Panc1 (cell line): Measurements from ENCODE around the gene SPACA7. TPM values are rescaled to one million over a fixed set of nuclear protein-coding genes. Genes with fewer than 3 reads are reported as not detected.

Experiments
- ATAC-seq: fragments of 200-7000 bp; cut with Tn5 transposase; 2 replicates; pipeline ENCODE4 v1.9.1; 2020; ENCODE audit warnings: mild to moderate bottlenecking, moderate library complexity
- BruUV-seq: library from RNA; stranded (reverse); fragments of 400-500 nt; replicated peaks from 2 replicates; lab custom pipeline; 2021; lab: Mats Ljungman, UMichigan
- CTCF ChIA-PET: fragments of 300-600 bp; sonication (Branson Sonifier 250); formaldehyde crosslinking; loops from one replicate; lab custom pipeline; 2022; ENCODE audit warnings: antibody characterized with exemption; lab: Charles Lee
- POLR2A ChIA-PET: fragments of 300-600 bp; sonication (Branson Sonifier 250); formaldehyde crosslinking; loops from one replicate; lab custom pipeline; 2022; ENCODE audit warnings: antibody characterized with exemption; lab: Charles Lee
- DNase-seq: peaks from one replicate; pipeline ENCODE4 v3.0.0-alpha.2; 2010; ENCODE audit warnings: low read depth, low spot score
- H3K27ac ChIP-seq: 2 replicates; pipeline ENCODE4 v1.5.1; 2011; ENCODE audit warnings: mild to moderate bottlenecking, low read length, inconsistent platforms
- H3K27me3 ChIP-seq: fragments of 200-500 bp; sonication (Bioruptor generic); 2 replicates; pipeline ENCODE4 v1.6.0; 2014; ENCODE audit warnings: low read length, inconsistent platforms; ENCODE audit not compliant: control insufficient read depth, insufficient read depth
- H3K36me3 ChIP-seq: fragments of 200-500 bp; sonication (Bioruptor generic); 2 replicates; pipeline ENCODE4 v1.5.1; 2014; ENCODE audit warnings: inconsistent platforms, mild to moderate bottlenecking, low read length, moderate library complexity; ENCODE audit not compliant: control insufficient read depth, insufficient read depth
- H3K4me1 ChIP-seq: 2 replicates; pipeline ENCODE4 v1.5.1; 2011; ENCODE audit warnings: inconsistent platforms, mild to moderate bottlenecking, low read length, moderate library complexity; ENCODE audit not compliant: control insufficient read depth, insufficient read depth
- H3K4me3 ChIP-seq, 2 experiments: 2 replicates each; pipeline ENCODE4 v1.5.1; 2011 to 2012; ENCODE audit warnings: low read depth in 2 of 2, low read length in 2 of 2, mild to moderate bottlenecking in 2 of 2, inconsistent platforms in 1 of 2, moderate library complexity in 1 of 2
- H3K9me3 ChIP-seq: fragments of 200-500 bp; sonication (Bioruptor generic); 2 replicates; pipeline ENCODE4 v1.5.1; 2014; ENCODE audit warnings: low read depth, mild to moderate bottlenecking, inconsistent platforms, low read length, moderate library complexity; ENCODE audit not compliant: control insufficient read depth, insufficient read depth
- CTCF ChIP-seq: fragments of 450-650 bp; IDR thresholded peaks from 2 replicates; pipeline ENCODE4 v1.5.1; 2017; ENCODE audit warnings: mild to moderate bottlenecking
- POLR2AphosphoS5 ChIP-seq: IDR thresholded peaks from 2 replicates; pipeline ENCODE4 v1.6.1; 2012; ENCODE audit warnings: mild to moderate bottlenecking, low read depth, low read length, moderate library complexity
- REST ChIP-seq, 2 experiments: IDR thresholded peaks; 2 replicates each; pipeline ENCODE4 v1.6.1; 2011 to 2012; ENCODE audit warnings: low read depth in 2 of 2, control low read depth in 1 of 2, low read length in 1 of 2, mild to moderate bottlenecking in 1 of 2, moderate library complexity in 1 of 2; ENCODE audit not compliant: insufficient read depth in 1 of 2
- SIN3A ChIP-seq: IDR thresholded peaks from 2 replicates; pipeline ENCODE4 v1.6.1; 2012; ENCODE audit warnings: low read depth, mild to moderate bottlenecking, low read length, moderate library complexity, borderline replicate concordance; ENCODE audit not compliant: insufficient read depth
- TCF7L2 ChIP-seq: IDR thresholded peaks from 2 replicates; pipeline ENCODE4 v1.6.1; 2011; ENCODE audit warnings: mild to moderate bottlenecking, low read depth, low read length, inconsistent platforms
- in situ Hi-C: cut with HindIII; loops from 2 replicates; pipeline ENCODE4 v1.10.0; 2016; ENCODE audit warnings: low sequenced_read_pairs, low pct_unique_long_range_greater_than_20kb
- intact Hi-C: fragments of 100-400 bp; cut with micrococcal nuclease; formaldehyde crosslinking; loops from one replicate; pipeline ENCODE4 v1.10.0; 2022; ENCODE audit not compliant: unreplicated experiment
- total RNA-seq: library from RNA; stranded (reverse); gene quantifications from one replicate; pipeline ENCODE4 v1.2.1, GENCODE V29; 2021; ENCODE audit not compliant: unreplicated experiment

SPACA7 gene
- total RNA-seq, 1 experiment from 2014 or later = not detected

GRCh38 chr13:112464720-112465119, 88.6 kb downstream of the SPACA7 start:
- ATAC-seq (no peak), DNase-seq (no peak)
- no peak overlapping the region for H3K27ac ChIP-seq
- intact Hi-C loops = no loop called here
- CTCF ChIA-PET = no interaction called here
- H3K4me1 ChIP-seq = no peaks in the 10 kb centered on the region
- TF ChIP-seq REST (IDR thresholded peaks at IDR 0.05; ENCODE audit: insufficient read depth in 1 of 2, low read depth in 2 of 2, low read length in 1 of 2) (no peak), SIN3A (no peak), POLR2AphosphoS5 (no peak), CTCF (no peak), TCF7L2 (no peak)
- no peaks in the 10 kb centered on the region for H3K36me3 ChIP-seq
- H3K9me3 ChIP-seq = no peaks in the 10 kb centered on the region
- no peaks in the 10 kb centered on the region for H3K27me3 ChIP-seq
- in situ Hi-C loops = no loop called here
- H3K4me3 ChIP-seq = no peak overlapping the region
- no TSS peak for BruUV-seq
- POLR2A ChIA-PET = no interaction called here

- ChIA-PET POLR2A (no interaction called here), CTCF (no interaction called here)
- no peaks in the 10 kb centered on the region for H3K36me3 ChIP-seq
- H3K4me3 ChIP-seq = no peak overlapping the region
- no peak overlapping the region for H3K27ac ChIP-seq
- intact Hi-C loops (no loop called here), in situ Hi-C loops (no loop called here)
- no peaks in the 10 kb centered on the region for H3K9me3 ChIP-seq
- ATAC-seq (no peak), DNase-seq (no peak)
- TF ChIP-seq TCF7L2 (no peak), SIN3A (no peak), POLR2AphosphoS5 (no peak), CTCF (no peak), REST (IDR thresholded peaks at IDR 0.05; ENCODE audit: insufficient read depth in 1 of 2, low read depth in 2 of 2, low read length in 1 of 2) (no peak)
- H3K27me3 ChIP-seq = no peaks in the 10 kb centered on the region
- no TSS peak for BruUV-seq
- no peaks in the 10 kb centered on the region for H3K4me1 ChIP-seq
Measured at GRCh38 chr13:112465251-112466131, 89.3 kb downstream of the SPACA7 start.
